ENCODE results near the gene MRPS22. TPM values are rescaled to one million over a fixed set of nuclear protein-coding genes. Genes with fewer than 3 reads are reported as not detected.

The MRPS22 gene
- total RNA-seq (2021) = 45.7 and 51.3 TPM in 2 replicates
- long read RNA-seq, transcript MRPS22-202 (8 exons, 1,099 nt) = minor isoform, 26 of 212 reads
- long read RNA-seq, transcript MRPS22-201 (8 exons, 1,120 nt) = major isoform, 169 of 212 reads
- long read RNA-seq, partial matches to known transcripts = 0 of 212 reads
- long read RNA-seq, other reads (novel, unspliced or antisense) = 12 of 212 reads

GRCh38 chr3:139343895-139344856 lies at the start of gene MRPS22:
MRPS22 (plus strand) TSS chr3:139344020; CDS start chr3:139344027, 7 bp downstream.
- no peak within 1 kb of the TSS for H3K23ac ChIP-seq (ENCODE audit: insufficient read length, low read depth, low read length)
- no peak within 1 kb of the TSS for H3T11ph ChIP-seq (ENCODE audit: low read length)
- Mint-ChIP-seq H3K36me3 (ENCODE audit: insufficient read depth in 1 of 3, low read depth in 3 of 3) (peaks cover 5 to 15% (median 15%) of the 10 kb centered on the region in 3 experiments; a peak in 5 of 7 replicates), H3K4me1 (no peaks in the 10 kb centered on the region), H3K27me3 (ENCODE audit: low read depth) (peaks cover 40% of the 10 kb centered on the region), H3K4me3 (peak within 1 kb of the TSS in 1 of 2 experiments; percentile 57; a peak in 2 of 5 replicates), H3K27ac (no peak within 1 kb of the TSS), H3K9me3 (peaks cover 0 to 5% of the 10 kb centered on the region in 2 experiments; a peak in 2 of 5 replicates)
- no peak within 1 kb of the TSS for H2BK20ac ChIP-seq (ENCODE audit: low read depth, low read length, poor library complexity, severe bottlenecking)
- H2AFZ ChIP-seq (ENCODE audit: low read length) = peak within 1 kb of the TSS; percentile 80
- DNase-seq = peak; percentile 90
- peak within 1 kb of the TSS; percentile 55; the same call in 1 of the 2 replicates for H3K14ac ChIP-seq (ENCODE audit: insufficient read depth, low read length)
- no peak within 1 kb of the TSS for H4K91ac ChIP-seq (ENCODE audit: insufficient read length, low read depth, low read length)
- peak within 1 kb of the TSS; percentile 42 for H3K56ac ChIP-seq (ENCODE audit: insufficient read length, low read depth, low read length)
- no peaks in the 10 kb centered on the region for H3K4me1 ChIP-seq (ENCODE audit: insufficient read depth, low read length)
- H3K23me2 ChIP-seq (ENCODE audit: insufficient read length, low read depth, low read length, poor library complexity, severe bottlenecking) = peaks cover 3% of the 10 kb centered on the region
- H2BK12ac ChIP-seq (ENCODE audit: insufficient read length, low read depth, low read length) = no peak within 1 kb of the TSS
- H3K4me2 ChIP-seq (ENCODE audit: insufficient read depth, insufficient read length, low read length) = peak within 1 kb of the TSS; percentile 98
- TF ChIP-seq CTCF (conservative IDR thresholded peaks at IDR 0.05) = no peak
- no peaks in the 10 kb centered on the region for H4K20me1 ChIP-seq (ENCODE audit: control insufficient read depth, insufficient read depth, insufficient read length)
- H2BK5ac ChIP-seq (ENCODE audit: insufficient read length, low read length) = no peak within 1 kb of the TSS
- no peak within 1 kb of the TSS for H3K4ac ChIP-seq (ENCODE audit: low read depth, low read length)
- H3K27ac ChIP-seq (ENCODE audit: insufficient read length, low read depth, low read length) = no peak within 1 kb of the TSS
- no peak within 1 kb of the TSS for H2AK5ac ChIP-seq (ENCODE audit: insufficient read length, low read length)
- peaks cover 2% of the 10 kb centered on the region for H3K79me1 ChIP-seq (ENCODE audit: insufficient read depth, low read depth, low read length, poor library complexity, severe bottlenecking)
- H2BK15ac ChIP-seq (ENCODE audit: low read depth, low read length) = no peak within 1 kb of the TSS
- H3K18ac ChIP-seq (ENCODE audit: insufficient read length, low read depth, low read length) = no peak within 1 kb of the TSS
- H4K8ac ChIP-seq (replicated peaks; ENCODE audit: insufficient read length, low read depth, low read length) = no peak within 1 kb of the TSS
- no peak within 1 kb of the TSS for H4K5ac ChIP-seq (ENCODE audit: insufficient read length, low read depth, low read length)
- peak within 1 kb of the TSS; percentile 91 for H3K9ac ChIP-seq (ENCODE audit: extremely low read depth, insufficient read length, low read length)
- H3K79me2 ChIP-seq (ENCODE audit: insufficient read depth, low read length) = peaks cover 2% of the 10 kb centered on the region; the same call in 1 of the 2 replicates
- H3K9me3 ChIP-seq (ENCODE audit: control insufficient read depth, low read depth, low read length) = no peaks in the 10 kb centered on the region
- no peaks in the 10 kb centered on the region for H3K27me3 ChIP-seq (ENCODE audit: insufficient read depth, low read length)
- H2BK120ac ChIP-seq (ENCODE audit: low read depth, low read length, poor library complexity, severe bottlenecking) = no peak within 1 kb of the TSS
- no CpG with 5 or more reads among the region's 37 CpGs for WGBS (ENCODE audit: extremely low coverage, insufficient read length, low lambda C conversion rate)

All from H9 (cell line).